GM19468 (cell line): ENCODE results near the gene FNDC5.

ENCODE experiments used
- ATAC-seq: cut with Tn5 transposase; IDR thresholded peaks from one replicate; pipeline ENCODE4 v1.9.1; 2021; ENCODE audit warnings: mild to moderate bottlenecking, moderate library complexity, moderate number of reproducible peaks; ENCODE audit not compliant: unreplicated experiment; ENCODE audit errors: extremely low read depth

The FNDC5 gene

GRCh38 chr1:32898056-32898455, 27.3 kb upstream of the FNDC5 start:
- no peak for ATAC-seq

- ATAC-seq, result no peak
These were observed 26.7 kb upstream of the FNDC5 start for GRCh38 chr1:32897082-32898049.

- no peak for ATAC-seq
These were observed 25.7 kb upstream of the FNDC5 start for GRCh38 chr1:32896451-32896850.

- no peak for ATAC-seq
These were observed 24.9 kb upstream of the FNDC5 start for GRCh38 chr1:32895325-32896215.

GRCh38 chr1:32894681-32895080, 24.0 kb upstream of the FNDC5 start:
- no peak for ATAC-seq

GRCh38 chr1:32894019-32894600, 23.4 kb upstream of the FNDC5 start:
- no peak for ATAC-seq

GRCh38 chr1:32893198-32894018, 22.7 kb upstream of the FNDC5 start:
- ATAC-seq, result no peak

GRCh38 chr1:32892368-32893197, 21.9 kb upstream of the FNDC5 start:
- ATAC-seq, result no peak

GRCh38 chr1:32891630-32892029, 20.9 kb upstream of the FNDC5 start:
- no peak for ATAC-seq

GRCh38 chr1:32891241-32891570, 20.5 kb upstream of the FNDC5 start:
- ATAC-seq, result no peak

GRCh38 chr1:32890516-32891240, 20.0 kb upstream of the FNDC5 start:
- no peak for ATAC-seq

- no peak for ATAC-seq
These were observed 19.1 kb upstream of the FNDC5 start for GRCh38 chr1:32889731-32890278.

GRCh38 chr1:32888677-32889420, 18.1 kb upstream of the FNDC5 start:
- no peak for ATAC-seq

GRCh38 chr1:32888134-32888533, 17.4 kb upstream of the FNDC5 start:
- no peak for ATAC-seq

GRCh38 chr1:32887623-32888022, 16.9 kb upstream of the FNDC5 start:
- ATAC-seq, result no peak

- ATAC-seq, result no peak
These were observed 16.2 kb upstream of the FNDC5 start for GRCh38 chr1:32886828-32887414.
